Mesothelial cell of epicardium (in vitro differentiated cells): ENCODE data around the gene DMRTA1. TPM values are rescaled to one million over a fixed set of nuclear protein-coding genes. Genes with fewer than 3 reads are reported as not detected.

Experiments
- DNase-seq, 2 experiments: peaks; one replicate each; pipeline ENCODE4 v3.0.0; 2021; ENCODE audit warnings: low spot score in 2 of 2; ENCODE audit not compliant: unreplicated experiment in 2 of 2
- H3K27ac Mint-ChIP-seq: 2 replicates; pipeline ENCODE4 v1.8.0; 2021; ENCODE audit warnings: mixed read lengths
- H3K27me3 Mint-ChIP-seq: 2 replicates; pipeline ENCODE4 v1.8.0; 2021; ENCODE audit warnings: low read depth, mixed read lengths
- H3K36me3 Mint-ChIP-seq: 2 replicates; pipeline ENCODE4 v1.8.0; 2021; ENCODE audit warnings: mixed read lengths
- H3K4me1 Mint-ChIP-seq: 2 replicates; pipeline ENCODE4 v1.8.0; 2021; ENCODE audit warnings: mixed read lengths
- H3K4me3 Mint-ChIP-seq: 2 replicates; pipeline ENCODE4 v1.8.0; 2021; ENCODE audit warnings: mild to moderate bottlenecking, moderate library complexity, mixed read lengths
- H3K9me3 Mint-ChIP-seq: 2 replicates; pipeline ENCODE4 v1.8.0; 2021; ENCODE audit warnings: mixed read lengths
- total RNA-seq: library from RNA; stranded (reverse); gene quantifications from 3 replicates; pipeline ENCODE4 v1.2.1, GENCODE V29; 2021
- TF ChIP-seq, protein P1 (sequence below): fragments of 200-600 bp; sonication (generic); IDR thresholded peaks from one replicate; pipeline ENCODE4 v1.5.0; 2021; ENCODE audit warnings: antibody characterized with exemption; ENCODE audit not compliant: unreplicated experiment

Gene DMRTA1, protein sequence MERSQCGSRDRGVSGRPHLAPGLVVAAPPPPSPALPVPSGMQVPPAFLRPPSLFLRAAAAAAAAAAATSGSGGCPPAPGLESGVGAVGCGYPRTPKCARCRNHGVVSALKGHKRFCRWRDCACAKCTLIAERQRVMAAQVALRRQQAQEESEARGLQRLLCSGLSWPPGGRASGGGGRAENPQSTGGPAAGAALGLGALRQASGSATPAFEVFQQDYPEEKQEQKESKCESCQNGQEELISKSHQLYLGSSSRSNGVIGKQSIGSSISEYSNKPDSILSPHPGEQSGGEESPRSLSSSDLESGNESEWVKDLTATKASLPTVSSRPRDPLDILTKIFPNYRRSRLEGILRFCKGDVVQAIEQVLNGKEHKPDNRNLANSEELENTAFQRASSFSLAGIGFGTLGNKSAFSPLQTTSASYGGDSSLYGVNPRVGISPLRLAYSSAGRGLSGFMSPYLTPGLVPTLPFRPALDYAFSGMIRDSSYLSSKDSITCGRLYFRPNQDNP
- total RNA-seq, result 1.5 to 1.6 TPM (median 1.6 TPM) in 3 replicates

DNA sequence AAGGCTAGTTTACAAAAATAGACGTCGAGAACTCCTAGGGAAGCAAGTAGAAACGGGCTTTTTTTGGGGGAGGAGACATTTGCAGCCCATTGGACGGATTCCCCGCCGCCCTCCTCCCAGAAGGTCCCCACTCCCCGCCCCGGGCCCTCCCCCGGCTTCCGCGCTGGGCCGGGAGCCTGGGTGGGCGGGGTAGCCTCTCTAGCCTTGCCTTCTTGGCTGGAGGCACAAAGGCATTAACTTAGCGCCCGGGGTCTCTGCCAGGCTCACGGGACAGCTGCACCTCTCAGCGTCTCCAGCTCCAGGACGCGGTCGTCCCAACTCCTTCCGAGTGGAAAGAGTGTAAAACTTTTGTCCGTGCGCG is at the start of gene DMRTA1:
TSS of gene DMRTA1 (plus strand) at position 236 of the 361 bp plus-strand sequence. CDS start 242 bp downstream, outside the sequence.
- H3K4me1 Mint-ChIP-seq, result peaks cover 13% of the 10 kb centered on the region
- H3K9me3 Mint-ChIP-seq, result no peaks in the 10 kb centered on the region
- TF ChIP-seq, protein P1, sequence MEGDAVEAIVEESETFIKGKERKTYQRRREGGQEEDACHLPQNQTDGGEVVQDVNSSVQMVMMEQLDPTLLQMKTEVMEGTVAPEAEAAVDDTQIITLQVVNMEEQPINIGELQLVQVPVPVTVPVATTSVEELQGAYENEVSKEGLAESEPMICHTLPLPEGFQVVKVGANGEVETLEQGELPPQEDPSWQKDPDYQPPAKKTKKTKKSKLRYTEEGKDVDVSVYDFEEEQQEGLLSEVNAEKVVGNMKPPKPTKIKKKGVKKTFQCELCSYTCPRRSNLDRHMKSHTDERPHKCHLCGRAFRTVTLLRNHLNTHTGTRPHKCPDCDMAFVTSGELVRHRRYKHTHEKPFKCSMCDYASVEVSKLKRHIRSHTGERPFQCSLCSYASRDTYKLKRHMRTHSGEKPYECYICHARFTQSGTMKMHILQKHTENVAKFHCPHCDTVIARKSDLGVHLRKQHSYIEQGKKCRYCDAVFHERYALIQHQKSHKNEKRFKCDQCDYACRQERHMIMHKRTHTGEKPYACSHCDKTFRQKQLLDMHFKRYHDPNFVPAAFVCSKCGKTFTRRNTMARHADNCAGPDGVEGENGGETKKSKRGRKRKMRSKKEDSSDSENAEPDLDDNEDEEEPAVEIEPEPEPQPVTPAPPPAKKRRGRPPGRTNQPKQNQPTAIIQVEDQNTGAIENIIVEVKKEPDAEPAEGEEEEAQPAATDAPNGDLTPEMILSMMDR, result no peak
- H3K27me3 Mint-ChIP-seq, result peaks cover 26% of the 10 kb centered on the region
- H3K27ac Mint-ChIP-seq, result peak within 1 kb of the TSS; percentile 71
- H3K36me3 Mint-ChIP-seq, result no peaks in the 10 kb centered on the region
- H3K4me3 Mint-ChIP-seq, result peak within 1 kb of the TSS; percentile 81
- DNase-seq, result peak; percentile 45 to 77

- Mint-ChIP-seq H3K27ac (no peak overlapping the region), H3K27me3 (no peaks in the 10 kb centered on the region), H3K4me3 (no peak overlapping the region), H3K36me3 (no peaks in the 10 kb centered on the region), H3K4me1 (no peaks in the 10 kb centered on the region), H3K9me3 (peaks cover under 1% of the 10 kb centered on the region)
- no peak for DNase-seq
- TF ChIP-seq, protein P1, result no peak
These were observed 45.0 kb upstream of the DMRTA1 start for GRCh38 chr9:22401671-22402070.

DNA sequence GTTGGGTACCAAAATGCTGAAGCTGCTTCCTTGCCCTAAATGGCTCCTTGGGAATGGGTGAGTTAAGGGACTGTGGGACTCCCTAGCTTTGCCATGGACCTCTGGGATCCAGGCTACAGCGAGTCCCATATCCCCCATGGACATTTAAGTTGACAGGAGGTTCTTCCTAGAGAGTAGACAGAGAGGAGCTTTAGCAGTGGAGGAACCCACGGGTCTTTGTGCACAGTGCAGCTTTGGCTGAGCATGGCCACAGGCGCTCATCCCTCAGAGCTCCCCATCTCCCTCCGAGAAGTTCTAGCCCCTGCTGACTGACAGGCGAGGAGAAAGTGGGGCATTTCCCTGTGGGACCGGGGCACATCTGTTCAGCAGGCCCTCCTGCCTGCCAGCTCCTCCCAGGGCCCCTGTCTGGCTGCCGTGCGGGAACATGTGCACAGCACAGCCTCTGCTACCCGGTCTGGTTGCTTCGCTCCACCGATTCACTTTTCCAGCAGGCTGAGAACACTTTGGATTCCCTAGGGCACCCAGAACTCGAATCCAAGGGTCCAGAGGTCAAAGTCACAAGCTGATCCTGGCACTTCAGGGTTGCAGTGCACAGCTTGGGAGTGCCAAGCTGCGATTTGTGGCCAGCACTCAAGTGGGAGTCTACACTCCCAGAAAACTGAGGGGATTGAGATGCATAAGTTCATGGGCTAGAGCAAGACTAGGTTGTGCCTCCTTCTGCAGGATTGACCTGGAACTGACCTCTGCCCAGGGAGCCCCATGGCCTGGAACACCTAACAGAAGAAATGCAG is 40.6 kb upstream of the DMRTA1 start:
- Mint-ChIP-seq H3K27ac (no peak overlapping the region), H3K4me1 (no peaks in the 10 kb centered on the region), H3K36me3 (no peaks in the 10 kb centered on the region), H3K27me3 (no peaks in the 10 kb centered on the region), H3K4me3 (no peak overlapping the region), H3K9me3 (peaks cover 3% of the 10 kb centered on the region)
- DNase-seq, result no peak
- TF ChIP-seq, protein P1, result no peak

- H3K27me3 Mint-ChIP-seq, result no peaks in the 10 kb centered on the region
- H3K4me1 Mint-ChIP-seq, result peaks cover 15% of the 10 kb centered on the region
- no peak overlapping the region for H3K4me3 Mint-ChIP-seq
- TF ChIP-seq, protein P1, result no peak
- DNase-seq, result no peak
- H3K9me3 Mint-ChIP-seq, result peaks cover 9% of the 10 kb centered on the region
- no peaks in the 10 kb centered on the region for H3K36me3 Mint-ChIP-seq
- H3K27ac Mint-ChIP-seq, result no peak overlapping the region
These were observed 32.7 kb upstream of the DMRTA1 start for GRCh38 chr9:22413884-22414283.

GRCh38 chr9:22415941-22416691 is 30.5 kb upstream of the DMRTA1 start:
- Mint-ChIP-seq H3K4me1 (peaks cover 15% of the 10 kb centered on the region), H3K27ac (peak overlapping the region; percentile 2), H3K9me3 (peaks cover 9% of the 10 kb centered on the region), H3K27me3 (no peaks in the 10 kb centered on the region), H3K4me3 (no peak overlapping the region), H3K36me3 (no peaks in the 10 kb centered on the region)
- DNase-seq, result no peak
- TF ChIP-seq, protein P1, result no peak
